Neural progenitor cell (in vitro differentiated cells): ENCODE data around the gene CUL5. TPM values are rescaled to one million over a fixed set of nuclear protein-coding genes. Genes with fewer than 3 reads are reported as not detected.

Experiments used
- DNase-seq: peaks from one replicate; pipeline ENCODE4 v3.0.0-alpha.2; 2016; ENCODE audit warnings: low spot score
- H2AFZ ChIP-seq: fragments of 200-600 bp; sonication (generic); replicated peaks from 2 replicates; pipeline ENCODE4 v1.6.1; 2016; ENCODE audit warnings: antibody characterized with exemption
- H3F3A ChIP-seq: fragments of 200-600 bp; sonication (generic); 2 replicates; pipeline ENCODE4 v1.6.1; 2016; ENCODE audit warnings: antibody characterized with exemption, low read depth
- H3K27ac ChIP-seq: fragments of 200-600 bp; sonication (generic); 2 replicates; pipeline ENCODE4 v1.5.1; 2016; ENCODE audit warnings: mild to moderate bottlenecking
- H3K27me3 ChIP-seq: fragments of 200-600 bp; sonication (generic); 2 replicates; pipeline ENCODE4 v1.6.1; 2016; ENCODE audit warnings: mild to moderate bottlenecking, moderate library complexity
- H3K36me3 ChIP-seq: fragments of 200-600 bp; sonication (generic); 2 replicates; pipeline ENCODE4 v1.5.1; 2016
- H3K4me1 ChIP-seq: fragments of 200-600 bp; sonication (generic); 2 replicates; pipeline ENCODE4 v1.6.1; 2016; ENCODE audit warnings: mixed run types
- H3K4me2 ChIP-seq: fragments of 200-600 bp; sonication (generic); 2 replicates; pipeline ENCODE4 v1.6.1; 2016
- H3K4me3 ChIP-seq: fragments of 200-600 bp; sonication (generic); 2 replicates; pipeline ENCODE4 v1.5.1; 2016
- H3K79me2 ChIP-seq: fragments of 200-600 bp; sonication (generic); 2 replicates; pipeline ENCODE4 v1.6.1; 2016; ENCODE audit warnings: low read depth
- H3K9ac ChIP-seq: fragments of 200-600 bp; sonication (generic); 2 replicates; pipeline ENCODE4 v1.6.1; 2016
- H3K9me3 ChIP-seq: fragments of 200-600 bp; sonication (generic); 2 replicates; pipeline ENCODE4 v1.5.1; 2016; ENCODE audit warnings: low read depth
- H4K20me1 ChIP-seq: fragments of 200-600 bp; sonication (generic); 2 replicates; pipeline ENCODE4 v1.6.1; 2016; ENCODE audit warnings: low read depth
- H3K27ac Mint-ChIP-seq: 3 replicates; pipeline ENCODE4 v1.8.0; 2021; ENCODE audit warnings: mixed read lengths
- H3K27me3 Mint-ChIP-seq: 2 replicates; pipeline ENCODE4 v1.8.0; 2022; ENCODE audit warnings: low read depth, mild to moderate bottlenecking, inconsistent platforms, moderate library complexity, mixed read lengths; ENCODE audit not compliant: insufficient read depth
- H3K36me3 Mint-ChIP-seq: 3 replicates; pipeline ENCODE4 v1.8.0; 2021; ENCODE audit warnings: mixed read lengths
- H3K4me1 Mint-ChIP-seq: 3 replicates; pipeline ENCODE4 v1.8.0; 2021; ENCODE audit warnings: mixed read lengths
- H3K4me3 Mint-ChIP-seq: 3 replicates; pipeline ENCODE4 v1.8.0; 2021; ENCODE audit warnings: mild to moderate bottlenecking, moderate library complexity, mixed read lengths
- H3K9me3 Mint-ChIP-seq: 3 replicates; pipeline ENCODE4 v1.8.0; 2020; ENCODE audit warnings: mixed read lengths
- CTCF ChIP-seq: fragments of 200-600 bp; sonication (generic); IDR thresholded peaks from 2 replicates; pipeline ENCODE4 v1.5.1; 2017; ENCODE audit warnings: antibody characterized with exemption, mild to moderate bottlenecking
- EZH2 ChIP-seq: fragments of 200-600 bp; sonication (generic); IDR thresholded peaks from 2 replicates; pipeline ENCODE4 v1.6.1; 2017; ENCODE audit warnings: antibody characterized with exemption, mild to moderate bottlenecking, moderate library complexity
- EZH2phosphoT487 ChIP-seq: fragments of 200-600 bp; sonication (generic); IDR thresholded peaks from 2 replicates; pipeline ENCODE4 v1.6.1; 2017; ENCODE audit warnings: antibody characterized with exemption
- total RNA-seq: library from RNA; depleted of rRNA; stranded (reverse); fragments of >200 nt; gene quantifications from 2 replicates; pipeline ENCODE4 v1.2.3, GENCODE V29; 2015; ENCODE audit warnings: low replicate concordance

The CUL5 gene
- total RNA-seq, 1 donor from 2014 or later = 55.1 TPM

GRCh38 chr11:107973641-107974040 lies 35.1 kb upstream of the CUL5 start:
- Histone ChIP-seq H3K27me3 (no peaks in the 10 kb centered on the region), H3K4me1 (no peaks in the 10 kb centered on the region), H3K27ac (no peak overlapping the region), H2AFZ (no peak overlapping the region), H3K4me3 (no peak overlapping the region), H3K36me3 (no peaks in the 10 kb centered on the region), H3K9ac (no peak overlapping the region), H3F3A (no peaks in the 10 kb centered on the region), H3K79me2 (no peaks in the 10 kb centered on the region), H3K4me2 (no peak overlapping the region), H3K9me3 (no peaks in the 10 kb centered on the region), H4K20me1 (no peaks in the 10 kb centered on the region)
- no peak for TF ChIP-seq EZH2phosphoT487
- no peak for TF ChIP-seq EZH2
- TF ChIP-seq CTCF = no peak
- no peak overlapping the region for H3K27ac Mint-ChIP-seq
- H3K27me3 Mint-ChIP-seq = no peaks in the 10 kb centered on the region
- H3K36me3 Mint-ChIP-seq = no peaks in the 10 kb centered on the region
- H3K4me1 Mint-ChIP-seq = peaks cover 6% of the 10 kb centered on the region
- no peak overlapping the region for H3K4me3 Mint-ChIP-seq
- H3K9me3 Mint-ChIP-seq = peaks cover 2% of the 10 kb centered on the region
- no peak for DNase-seq

GRCh38 chr11:107988397-107989158 lies 20.1 kb upstream of the CUL5 start:
- peaks cover 8% of the 10 kb centered on the region for H3K4me1 Mint-ChIP-seq
- no peaks in the 10 kb centered on the region for H3K36me3 Mint-ChIP-seq
- no peaks in the 10 kb centered on the region for H3K9me3 Mint-ChIP-seq
- Histone ChIP-seq H3K4me3 (no peak overlapping the region), H2AFZ (no peak overlapping the region), H3K27ac (no peak overlapping the region), H3K9me3 (no peaks in the 10 kb centered on the region), H3K4me1 (peaks cover 7% of the 10 kb centered on the region), H3K36me3 (no peaks in the 10 kb centered on the region), H3K9ac (no peak overlapping the region), H3K79me2 (no peaks in the 10 kb centered on the region), H3F3A (no peaks in the 10 kb centered on the region), H4K20me1 (no peaks in the 10 kb centered on the region), H3K27me3 (no peaks in the 10 kb centered on the region), H3K4me2 (no peak overlapping the region)
- TF ChIP-seq EZH2phosphoT487 (no peak), CTCF (no peak), EZH2 (no peak)
- peaks cover 4% of the 10 kb centered on the region for H3K27me3 Mint-ChIP-seq
- no peak overlapping the region for H3K4me3 Mint-ChIP-seq
- no peak for DNase-seq
- no peak overlapping the region for H3K27ac Mint-ChIP-seq

GRCh38 chr11:107991868-107992414 lies 16.8 kb upstream of the CUL5 start:
- no peaks in the 10 kb centered on the region for H3K27me3 ChIP-seq
- peaks cover 2% of the 10 kb centered on the region for H3K9me3 Mint-ChIP-seq
- H3K27ac ChIP-seq = no peak overlapping the region
- H3K27ac Mint-ChIP-seq = no peak overlapping the region
- H3K36me3 ChIP-seq = no peaks in the 10 kb centered on the region
- H3K9me3 ChIP-seq = no peaks in the 10 kb centered on the region
- H3K4me1 Mint-ChIP-seq = peaks cover 8% of the 10 kb centered on the region
- no peaks in the 10 kb centered on the region for H4K20me1 ChIP-seq
- no peak overlapping the region for H3K4me3 ChIP-seq
- H3K4me3 Mint-ChIP-seq = no peak overlapping the region
- no peaks in the 10 kb centered on the region for H3K36me3 Mint-ChIP-seq
- peaks cover 4% of the 10 kb centered on the region for H3K27me3 Mint-ChIP-seq
- no peaks in the 10 kb centered on the region for H3F3A ChIP-seq
- H3K79me2 ChIP-seq = no peaks in the 10 kb centered on the region
- peak; percentile 70 for DNase-seq
- peaks cover 7% of the 10 kb centered on the region for H3K4me1 ChIP-seq
- no peak overlapping the region for H3K4me2 ChIP-seq
- no peak overlapping the region for H2AFZ ChIP-seq
- TF ChIP-seq EZH2 (no peak), EZH2phosphoT487 (no peak), CTCF (no peak)
- H3K9ac ChIP-seq = no peak overlapping the region
